CD4-positive, alpha-beta memory T cell (primary cell): ENCODE data around the gene FRMD4A. TPM values are rescaled to one million over a fixed set of nuclear protein-coding genes. Genes with fewer than 3 reads are reported as not detected.
A peak's percentile ranks its signal among the peaks of the same experiment; 100 is the strongest.

ENCODE experiments used
- CTCF ChIA-PET: fragments of 350-600 bp; sonication (Branson Sonifier 250); formaldehyde crosslinking; loops from one replicate; lab custom pipeline; 2021; ENCODE audit warnings: inconsistent platforms; ENCODE audit not compliant: partially characterized antibody; lab: Charles Lee
- POLR2A ChIA-PET: fragments of 350-600 bp; sonication (Branson Sonifier 250); formaldehyde crosslinking; loops from one replicate; lab custom pipeline; 2021; ENCODE audit not compliant: partially characterized antibody; lab: Charles Lee
- DNase-seq, 5 donors: peaks; one replicate each; pipeline versions ENCODE4 v3.0.0 to v3.0.0-alpha.2; 2020 to 2022; ENCODE audit warnings: mixed read lengths in 1 of 5
- H3K27ac ChIP-seq: one replicate; pipeline ENCODE4 v1.7.0; 2013; ENCODE audit warnings: low read depth, low read length
- H3K27me3 ChIP-seq: 2 replicates; pipeline ENCODE4 v1.7.0; 2013; ENCODE audit warnings: mild to moderate bottlenecking, low read length, moderate library complexity; ENCODE audit not compliant: insufficient read depth
- H3K36me3 ChIP-seq: 2 replicates; pipeline ENCODE4 v1.7.0; 2013; ENCODE audit warnings: mild to moderate bottlenecking, low read length, moderate library complexity; ENCODE audit not compliant: insufficient read depth
- H3K4me1 ChIP-seq: 2 replicates; pipeline ENCODE4 v1.7.0; 2013; ENCODE audit warnings: mild to moderate bottlenecking, low read length, moderate library complexity; ENCODE audit not compliant: insufficient read depth
- H3K4me3 ChIP-seq, 2 donors: one replicate each; pipeline ENCODE4 v1.7.0; 2013; ENCODE audit warnings: low read length in 2 of 2, mild to moderate bottlenecking in 1 of 2
- H3K9me3 ChIP-seq, 2 donors: one replicate each; pipeline ENCODE4 v1.7.0; 2013; ENCODE audit warnings: low read length in 2 of 2, control low read depth in 1 of 2; ENCODE audit not compliant: control insufficient read depth in 1 of 2
- H3K27ac Mint-ChIP-seq, 7 donors: one replicate each; pipeline ENCODE4 v1.8.0; 2020 to 2021; ENCODE audit warnings: mixed read lengths in 7 of 7, mild to moderate bottlenecking in 6 of 7, inconsistent platforms in 3 of 7, moderate library complexity in 3 of 7
- H3K27me3 Mint-ChIP-seq, 2 donors: one replicate each; pipeline ENCODE4 v1.8.0; 2020 to 2021; ENCODE audit warnings: mixed read lengths in 2 of 2
- H3K36me3 Mint-ChIP-seq, 2 donors: one replicate each; pipeline ENCODE4 v1.8.0; 2020 to 2021; ENCODE audit warnings: mixed read lengths in 2 of 2, inconsistent platforms in 1 of 2, mild to moderate bottlenecking in 1 of 2
- H3K4me1 Mint-ChIP-seq, 4 donors: one replicate each; pipeline ENCODE4 v1.8.0; 2020 to 2021; ENCODE audit warnings: mixed read lengths in 4 of 4, mild to moderate bottlenecking in 1 of 4
- H3K4me3 Mint-ChIP-seq, 8 donors: one replicate each; pipeline ENCODE4 v1.8.0; 2020 to 2021; ENCODE audit warnings: mixed read lengths in 8 of 8, mild to moderate bottlenecking in 7 of 8, moderate library complexity in 6 of 8, inconsistent platforms in 3 of 8
- H3K9me3 Mint-ChIP-seq, 8 donors: one replicate each; pipeline ENCODE4 v1.8.0; 2020 to 2021; ENCODE audit warnings: mixed read lengths in 8 of 8, mild to moderate bottlenecking in 5 of 8, inconsistent platforms in 3 of 8, moderate library complexity in 1 of 8
- intact Hi-C: fragments of 100-400 bp; cut with micrococcal nuclease; formaldehyde crosslinking; loops from one replicate; pipeline ENCODE4 v1.15.1; 2023
- polyA plus RNA-seq, 2 donors: library from polyadenylated mRNA; unstranded; fragments of 300-500 nt; fragmentation: Illumina TruSeq; gene quantifications; one replicate each; pipeline ENCODE4 v1.2.3, GENCODE V29; 2021
- total RNA-seq, 2 experiments: library from RNA; stranded (reverse); gene quantifications; one replicate each; pipeline ENCODE4 v1.2.3, GENCODE V29; 2021

Gene FRMD4A
- total and polyA plus RNA-seq, 4 experiments from 2014 or later: 0.89 to 2.4 (median 1.9) TPM; not detected in 1

DNA sequence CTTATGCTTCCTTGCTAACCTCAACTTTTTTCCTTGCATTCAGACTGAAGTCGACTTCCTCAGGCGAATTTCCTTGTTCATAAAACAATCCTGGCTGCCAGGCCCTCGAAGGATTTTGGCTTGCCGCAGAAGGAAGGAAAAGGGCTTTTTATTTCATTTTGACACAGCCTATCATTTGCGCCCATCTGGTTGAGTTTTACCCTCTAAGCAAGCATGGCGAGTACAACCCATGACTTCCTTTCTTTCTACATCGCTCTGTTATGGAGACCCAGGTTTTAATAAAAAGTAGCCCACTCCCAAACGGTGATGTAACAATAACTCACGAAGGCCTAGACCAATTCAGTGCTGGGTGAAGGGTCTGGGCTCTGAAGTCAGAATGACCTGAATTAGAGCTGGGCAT is 634.7 kb downstream of the FRMD4A start:
- ChIA-PET POLR2A (no interaction called here), CTCF (no interaction called here)
- no peak overlapping the region for H3K4me3 Mint-ChIP-seq
- no peaks in the 10 kb centered on the region for H3K9me3 ChIP-seq
- peaks cover 1 to 3% of the 10 kb centered on the region in 2 donors for H3K27me3 Mint-ChIP-seq
- DNase-seq: no peak
- H3K27ac Mint-ChIP-seq: no peak overlapping the region
- no peaks in the 10 kb centered on the region for H3K4me1 ChIP-seq
- H3K9me3 Mint-ChIP-seq: no peaks in the 10 kb centered on the region
- H3K27ac ChIP-seq: no peak overlapping the region
- no peaks in the 10 kb centered on the region for H3K4me1 Mint-ChIP-seq
- H3K4me3 ChIP-seq: no peak overlapping the region
- no peaks in the 10 kb centered on the region for H3K27me3 ChIP-seq
- intact Hi-C loops: no loop called here
- H3K36me3 ChIP-seq: no peaks in the 10 kb centered on the region
- H3K36me3 Mint-ChIP-seq: no peaks in the 10 kb centered on the region

DNA sequence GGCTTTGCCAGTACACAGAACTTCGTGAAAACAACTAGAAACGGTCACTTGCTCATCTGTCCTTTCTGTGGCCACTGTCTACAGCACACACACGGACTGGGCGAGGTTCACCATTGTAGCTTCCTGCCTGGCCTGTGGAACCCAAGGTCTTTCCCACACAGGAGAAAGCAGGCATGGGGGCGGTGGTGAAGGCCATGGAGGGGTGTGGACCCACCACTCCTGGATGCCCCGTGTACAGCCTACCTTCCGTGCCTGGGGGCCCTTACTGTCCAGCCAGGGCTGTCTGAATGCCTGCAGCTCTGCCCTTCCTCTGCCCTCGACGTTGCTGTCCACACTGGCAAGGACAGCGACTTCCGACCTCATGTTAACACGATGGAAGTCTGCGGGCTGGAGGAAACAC is 635.1 kb downstream of the FRMD4A start:
- Mint-ChIP-seq H3K27ac (no peak overlapping the region), H3K4me1 (no peaks in the 10 kb centered on the region), H3K27me3 (peaks cover 1 to 3% of the 10 kb centered on the region in 2 donors), H3K4me3 (no peak overlapping the region), H3K36me3 (no peaks in the 10 kb centered on the region), H3K9me3 (no peaks in the 10 kb centered on the region)
- intact Hi-C loops: no loop called here
- Histone ChIP-seq H3K4me3 (no peak overlapping the region), H3K36me3 (no peaks in the 10 kb centered on the region), H3K4me1 (no peaks in the 10 kb centered on the region), H3K9me3 (no peaks in the 10 kb centered on the region), H3K27me3 (no peaks in the 10 kb centered on the region), H3K27ac (no peak overlapping the region)
- DNase-seq: no peak
- POLR2A ChIA-PET: no interaction called here
- CTCF ChIA-PET: no interaction called here

DNA sequence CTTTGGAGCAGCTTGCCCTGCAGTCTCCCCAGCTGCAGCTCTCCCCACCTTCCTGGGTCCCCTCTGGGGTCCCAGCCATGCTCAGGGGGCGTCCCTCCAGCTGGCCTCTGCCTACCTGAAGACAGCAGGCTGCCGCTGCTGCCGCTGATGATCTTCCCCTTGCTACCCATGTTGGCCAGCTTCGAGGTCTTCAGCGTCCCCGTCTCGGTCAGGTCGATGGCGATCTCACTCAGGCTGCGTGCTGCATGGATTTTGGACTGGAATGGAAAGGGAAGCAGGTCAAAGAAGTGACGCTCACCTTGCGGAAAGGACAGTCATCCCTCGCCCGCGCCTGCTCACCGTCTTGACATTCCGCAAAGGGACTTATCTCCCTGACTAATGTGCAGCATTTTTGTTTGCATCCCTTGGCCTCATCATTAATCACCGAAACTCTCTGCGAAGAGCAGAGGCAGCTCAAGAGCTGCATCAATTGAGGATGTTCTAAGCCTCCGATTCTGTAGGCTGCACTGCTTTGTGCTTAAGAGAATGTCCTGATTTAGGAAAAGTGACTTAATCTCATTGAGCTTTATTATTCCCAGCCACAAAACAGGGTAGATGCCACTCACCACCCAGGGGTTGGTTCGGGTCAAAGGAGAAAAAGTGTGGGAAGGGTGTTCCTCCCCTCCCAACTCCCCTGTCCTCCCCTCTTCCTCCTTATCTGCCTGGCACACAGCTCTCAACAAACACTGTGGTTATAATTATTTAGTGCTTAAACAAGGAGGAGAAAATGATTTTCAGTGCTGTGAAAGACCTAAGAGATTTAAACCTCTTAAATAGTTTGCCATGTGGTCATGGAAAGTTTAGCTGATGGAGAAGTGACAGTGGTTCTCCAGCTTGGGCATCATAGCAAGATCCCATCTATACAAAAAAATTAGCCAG is 636.7 kb downstream of the FRMD4A start:
- no peaks in the 10 kb centered on the region for H3K27me3 ChIP-seq
- Mint-ChIP-seq H3K27me3 (peaks cover 1 to 3% of the 10 kb centered on the region in 2 donors), H3K27ac (no peak overlapping the region), H3K9me3 (no peaks in the 10 kb centered on the region), H3K36me3 (no peaks in the 10 kb centered on the region), H3K4me3 (no peak overlapping the region), H3K4me1 (no peaks in the 10 kb centered on the region)
- ChIA-PET CTCF (no interaction called here), POLR2A (no interaction called here)
- H3K4me3 ChIP-seq: no peak overlapping the region
- H3K27ac ChIP-seq: no peak overlapping the region
- no peaks in the 10 kb centered on the region for H3K36me3 ChIP-seq
- no peak for DNase-seq
- H3K9me3 ChIP-seq: no peaks in the 10 kb centered on the region
- intact Hi-C loops: no loop called here
- H3K4me1 ChIP-seq: no peaks in the 10 kb centered on the region

DNA sequence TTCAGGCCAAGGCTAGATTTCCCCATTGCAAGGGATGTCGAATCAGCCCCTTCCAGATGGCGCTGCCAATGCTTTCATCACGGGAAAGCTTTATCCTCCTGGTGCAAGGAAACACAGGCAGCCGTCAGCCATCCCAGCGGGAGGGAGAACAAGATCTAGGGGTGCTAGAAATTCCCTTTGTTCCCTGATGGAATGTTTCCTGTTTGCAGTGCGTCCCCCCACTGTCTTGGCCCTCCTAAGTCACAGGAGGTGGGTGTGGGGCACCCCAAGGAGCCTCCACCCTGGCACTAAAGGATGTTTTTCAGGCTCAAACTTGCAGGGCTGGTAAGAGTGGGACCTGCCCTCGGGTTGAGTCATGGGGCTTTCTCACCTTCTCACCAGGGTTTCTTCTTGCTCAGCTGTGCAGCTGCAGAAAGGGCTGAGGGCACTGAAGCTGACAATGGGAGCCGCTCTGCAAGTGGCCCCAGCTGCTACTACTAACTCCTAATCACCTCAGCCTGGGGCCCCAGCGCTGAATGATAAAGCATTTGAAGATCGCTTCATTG is 640.4 kb downstream of the FRMD4A start:
- no peak for DNase-seq
- Mint-ChIP-seq H3K36me3 (no peaks in the 10 kb centered on the region), H3K4me3 (no peak overlapping the region), H3K4me1 (no peaks in the 10 kb centered on the region), H3K27me3 (no peaks in the 10 kb centered on the region), H3K9me3 (no peaks in the 10 kb centered on the region), H3K27ac (no peak overlapping the region)
- CTCF ChIA-PET: no interaction called here
- intact Hi-C loops: no loop called here
- POLR2A ChIA-PET: no interaction called here
- Histone ChIP-seq H3K4me1 (no peaks in the 10 kb centered on the region), H3K27ac (no peak overlapping the region), H3K4me3 (no peak overlapping the region), H3K9me3 (no peaks in the 10 kb centered on the region), H3K27me3 (no peaks in the 10 kb centered on the region), H3K36me3 (no peaks in the 10 kb centered on the region)

DNA sequence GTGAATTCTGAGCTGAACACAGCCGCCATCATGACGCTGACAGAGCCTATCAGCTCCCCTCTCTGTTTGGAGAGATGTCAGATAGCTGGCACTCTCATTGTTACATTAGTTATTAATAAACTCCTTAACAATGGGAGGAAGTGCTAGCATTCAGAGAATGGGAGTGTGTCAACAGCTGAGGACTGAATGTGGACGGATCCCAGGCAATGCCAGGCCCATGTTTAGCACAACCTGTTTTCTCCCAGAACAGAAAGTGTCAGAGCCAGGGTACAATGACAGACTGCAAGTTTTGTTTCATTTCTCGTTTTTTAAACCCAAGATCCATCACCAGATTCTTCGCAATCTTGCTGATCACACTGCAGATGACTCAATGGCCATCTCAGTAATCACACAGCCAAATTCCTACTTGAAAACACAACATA is 644.4 kb downstream of the FRMD4A start:
- H3K27ac ChIP-seq: no peak overlapping the region
- H3K4me3 ChIP-seq: no peak overlapping the region
- no peak for DNase-seq
- CTCF ChIA-PET: no interaction called here
- H3K9me3 ChIP-seq: no peaks in the 10 kb centered on the region
- intact Hi-C loops: no loop called here
- H3K4me1 ChIP-seq: no peaks in the 10 kb centered on the region
- H3K27me3 ChIP-seq: no peaks in the 10 kb centered on the region
- POLR2A ChIA-PET: no interaction called here
- Mint-ChIP-seq H3K4me1 (no peaks in the 10 kb centered on the region), H3K27me3 (peaks cover 2 to 6% of the 10 kb centered on the region in 2 donors), H3K36me3 (no peaks in the 10 kb centered on the region), H3K9me3 (no peaks in the 10 kb centered on the region), H3K27ac (no peak overlapping the region), H3K4me3 (no peak overlapping the region)
- H3K36me3 ChIP-seq: no peaks in the 10 kb centered on the region

DNA sequence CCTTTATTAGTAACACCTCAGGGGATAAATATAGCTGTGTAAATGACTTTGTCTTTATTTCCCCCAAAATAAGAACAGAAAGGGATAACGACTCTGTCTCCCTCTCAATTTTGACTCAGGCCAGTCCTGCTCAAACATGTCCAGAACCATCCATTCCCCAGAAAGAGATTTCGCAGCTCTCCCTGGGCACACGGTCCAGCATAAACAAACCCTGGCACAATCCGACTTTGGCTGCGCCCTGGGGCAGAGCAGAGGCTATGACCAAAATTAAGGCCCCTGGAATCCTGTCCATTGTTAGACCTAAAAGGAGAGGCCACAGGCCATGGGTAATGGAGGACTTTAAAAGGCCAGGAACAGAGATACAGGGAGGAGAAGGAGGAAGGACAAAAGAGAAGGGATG is 644.8 kb downstream of the FRMD4A start:
- intact Hi-C loops: no loop called here
- Histone ChIP-seq H3K27ac (no peak overlapping the region), H3K4me3 (no peak overlapping the region), H3K27me3 (no peaks in the 10 kb centered on the region), H3K9me3 (no peaks in the 10 kb centered on the region), H3K4me1 (no peaks in the 10 kb centered on the region), H3K36me3 (no peaks in the 10 kb centered on the region)
- H3K4me1 Mint-ChIP-seq: no peaks in the 10 kb centered on the region
- POLR2A ChIA-PET: no interaction called here
- H3K4me3 Mint-ChIP-seq: no peak overlapping the region
- DNase-seq: no peak
- CTCF ChIA-PET: no interaction called here
- H3K9me3 Mint-ChIP-seq: no peaks in the 10 kb centered on the region
- peaks cover 5 to 7% of the 10 kb centered on the region in 2 donors for H3K27me3 Mint-ChIP-seq
- no peaks in the 10 kb centered on the region for H3K36me3 Mint-ChIP-seq
- H3K27ac Mint-ChIP-seq: peak overlapping the region in 1 of 7 donors; percentile 12

DNA sequence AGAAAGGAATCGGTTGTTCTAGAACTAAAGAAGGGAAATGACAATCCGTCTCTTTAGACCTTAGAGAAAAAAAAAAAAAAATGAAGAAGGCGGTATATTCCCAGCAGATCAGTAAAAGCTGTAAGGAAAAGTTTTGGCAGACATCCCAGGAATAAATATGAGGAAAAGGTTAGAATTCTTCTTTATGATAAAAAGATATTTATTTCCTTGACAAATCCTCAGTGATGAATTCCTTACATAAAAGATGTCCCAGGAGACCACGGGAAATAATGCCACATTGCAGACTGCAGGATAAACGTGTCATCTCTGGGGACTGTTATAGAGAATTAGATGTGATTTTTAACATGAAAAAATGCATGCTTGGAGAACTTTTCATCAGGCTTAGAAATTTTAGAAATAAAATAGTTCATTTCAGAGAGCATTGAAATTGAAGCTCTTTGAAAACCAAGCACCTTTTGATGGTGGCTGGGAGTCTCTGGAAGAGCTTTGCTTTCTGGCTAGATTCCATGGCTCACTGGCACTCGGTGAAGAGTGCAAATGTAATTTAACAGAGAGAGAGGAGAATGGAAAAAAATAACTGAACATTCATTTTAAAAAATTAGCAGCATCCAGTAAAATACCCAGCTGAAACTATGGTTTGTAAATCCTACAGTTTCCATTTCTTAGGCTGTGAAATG is 645.8 kb downstream of the FRMD4A start:
- Histone ChIP-seq H3K9me3 (no peaks in the 10 kb centered on the region), H3K4me1 (no peaks in the 10 kb centered on the region), H3K27me3 (no peaks in the 10 kb centered on the region), H3K4me3 (no peak overlapping the region), H3K36me3 (no peaks in the 10 kb centered on the region), H3K27ac (no peak overlapping the region)
- intact Hi-C loops: no loop called here
- Mint-ChIP-seq H3K27ac (no peak overlapping the region), H3K36me3 (no peaks in the 10 kb centered on the region), H3K27me3 (peaks cover 7 to 9% of the 10 kb centered on the region in 2 donors), H3K4me1 (no peaks in the 10 kb centered on the region), H3K9me3 (no peaks in the 10 kb centered on the region), H3K4me3 (no peak overlapping the region)
- ChIA-PET CTCF (interaction anchor here (1.0 kb wide), 1 partner anchor 25 kb away, joined by 4 read pairs; no protein-coding TSS in a partner anchor), POLR2A (no interaction called here)
- DNase-seq: no peak
